HG02885 (cell line): Measurements from ENCODE around the gene SFRP4.
"Not testable (repeated sequence)": the region's sequence is repeated elsewhere in the genome, so short reads cannot be mapped to it uniquely, and the experiment has no call there.

ENCODE experiments used
- ATAC-seq: cut with Tn5 transposase; IDR thresholded peaks from one replicate; pipeline ENCODE4 v1.9.1; 2021; ENCODE audit warnings: mild to moderate bottlenecking; ENCODE audit not compliant: unreplicated experiment, poor library complexity

The SFRP4 gene

DNA sequence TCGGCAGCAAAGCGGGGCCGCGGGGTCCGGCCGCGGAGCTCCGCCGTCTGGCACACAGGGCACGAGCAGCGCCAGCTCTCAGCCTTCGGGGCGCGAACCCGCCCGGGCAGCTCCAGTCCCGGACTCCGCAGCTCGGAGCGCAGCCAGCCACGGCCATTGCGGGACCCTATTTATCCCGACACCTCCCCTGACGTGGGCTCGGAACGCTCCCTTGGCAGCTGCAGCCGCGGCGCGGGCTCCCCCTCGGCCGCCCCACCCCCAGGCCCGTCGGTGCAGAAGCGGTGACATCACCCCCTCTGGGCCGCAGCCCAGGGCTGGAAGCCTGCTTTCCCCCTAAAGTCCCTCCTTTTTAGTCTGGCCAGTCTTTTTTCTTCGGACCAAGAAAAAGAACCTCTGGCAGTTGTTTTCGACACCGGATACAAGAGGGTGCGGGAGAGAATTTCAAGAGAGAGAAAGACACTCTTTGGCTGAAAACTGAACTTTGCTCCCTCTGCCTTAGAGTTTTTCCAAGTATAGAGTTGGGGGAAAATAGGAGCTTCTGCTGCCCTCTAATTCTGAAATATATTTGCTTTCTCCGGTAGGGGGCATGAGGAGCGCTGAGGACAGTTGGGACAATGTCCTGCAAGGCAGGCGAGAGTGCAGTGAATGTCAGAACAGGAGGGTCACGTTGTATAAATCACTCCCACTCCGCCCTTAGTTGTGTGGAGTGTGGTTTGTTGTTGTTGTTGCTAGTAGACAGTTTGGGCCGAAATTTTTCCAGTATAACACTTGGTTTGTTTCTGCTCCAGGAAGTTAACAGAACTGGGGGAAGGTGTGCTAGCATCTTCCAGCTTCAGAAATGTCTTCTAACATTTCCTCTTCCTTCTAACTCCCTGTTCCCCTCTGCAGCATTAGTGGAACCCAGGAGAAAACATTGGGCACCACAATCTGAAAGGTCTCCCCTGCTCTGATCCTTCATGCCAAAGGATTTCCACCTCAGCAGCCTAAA is at the start of gene SFRP4:
TSS of gene SFRP4 (minus strand) at position 145 of the 988 bp plus-strand sequence. CDS start 280 bp downstream, outside the sequence.
- peak; percentile 57 for ATAC-seq

- ATAC-seq, result no peak
Measured at GRCh38 chr7:37964196-37964595, 47.6 kb upstream of the SFRP4 start.

GRCh38 chr7:37961251-37961650 is 44.6 kb upstream of the SFRP4 start:
- no peak for ATAC-seq

- ATAC-seq, result no peak
Measured at GRCh38 chr7:37960483-37960882, 43.9 kb upstream of the SFRP4 start.

- no peak for ATAC-seq
Measured at GRCh38 chr7:37957221-37957970, 40.8 kb upstream of the SFRP4 start.

DNA sequence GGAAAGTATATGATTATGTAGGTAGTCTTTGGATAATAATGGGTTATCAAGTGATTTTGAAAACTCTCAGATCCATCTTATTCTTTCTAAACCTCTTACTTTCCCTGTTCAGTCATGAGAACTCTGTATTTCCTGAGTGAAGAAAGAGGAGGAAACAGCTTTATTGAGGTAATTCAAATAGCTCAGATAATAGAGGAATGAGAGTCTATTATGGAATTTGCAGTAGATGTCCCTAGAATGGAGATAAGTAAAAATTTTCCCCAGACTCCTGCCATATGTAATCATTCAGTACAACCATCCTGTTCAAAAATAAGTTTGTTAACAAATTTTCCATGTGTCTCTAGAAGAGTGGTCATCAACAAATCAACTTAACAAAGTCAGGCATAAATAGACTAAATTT is 40.2 kb upstream of the SFRP4 start:
- no peak for ATAC-seq

- not testable (repeated sequence) for ATAC-seq
Measured at GRCh38 chr7:37954217-37954616, 37.6 kb upstream of the SFRP4 start.

DNA sequence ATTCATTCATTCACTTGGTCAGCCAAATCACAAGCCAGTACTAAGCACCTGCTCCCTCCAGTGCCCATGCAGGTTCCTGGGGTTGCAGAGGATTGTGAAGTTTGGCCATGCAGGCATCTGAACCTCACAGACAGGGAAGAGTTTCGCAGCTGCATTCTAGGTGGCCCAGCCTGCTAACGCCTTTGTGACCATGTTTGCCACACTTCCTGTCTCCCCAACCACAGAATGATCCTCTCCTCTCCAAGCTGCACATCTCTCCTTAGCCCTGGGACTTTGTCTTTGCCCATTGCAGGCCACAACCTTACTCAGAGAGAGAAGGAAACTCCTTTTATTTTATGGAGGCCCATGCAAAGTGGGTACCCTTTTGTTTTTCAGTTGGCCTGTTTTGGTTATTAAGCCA is 35.6 kb upstream of the SFRP4 start:
- no peak for ATAC-seq

- ATAC-seq, result no peak
Measured at GRCh38 chr7:37947941-37948210, 31.3 kb upstream of the SFRP4 start.

GRCh38 chr7:37947138-37947940 is 30.7 kb upstream of the SFRP4 start:
- ATAC-seq, result no peak

DNA sequence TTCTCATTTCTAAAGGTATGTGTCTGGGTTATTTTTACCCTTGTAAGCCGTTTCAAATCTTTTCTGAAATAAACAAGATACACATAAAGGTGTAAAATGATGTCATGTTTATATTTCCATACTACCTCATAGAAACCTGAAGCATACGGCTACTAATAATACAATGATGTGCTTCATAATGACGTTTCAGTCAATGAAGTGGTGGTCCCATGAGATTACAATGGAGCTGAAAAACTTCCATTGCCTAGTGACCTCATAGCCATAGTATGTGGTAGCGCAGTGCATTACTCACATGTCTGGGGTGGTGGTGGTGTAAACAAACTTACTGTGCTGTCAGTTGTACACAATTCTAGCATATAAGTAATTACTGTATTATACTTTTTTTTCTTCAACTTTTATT is 28.7 kb upstream of the SFRP4 start:
- ATAC-seq, result no peak

GRCh38 chr7:37944737-37945054 is 28.1 kb upstream of the SFRP4 start:
- no peak for ATAC-seq

- peak; percentile 36 for ATAC-seq
Measured at GRCh38 chr7:37943905-37944736, 27.5 kb upstream of the SFRP4 start.

DNA sequence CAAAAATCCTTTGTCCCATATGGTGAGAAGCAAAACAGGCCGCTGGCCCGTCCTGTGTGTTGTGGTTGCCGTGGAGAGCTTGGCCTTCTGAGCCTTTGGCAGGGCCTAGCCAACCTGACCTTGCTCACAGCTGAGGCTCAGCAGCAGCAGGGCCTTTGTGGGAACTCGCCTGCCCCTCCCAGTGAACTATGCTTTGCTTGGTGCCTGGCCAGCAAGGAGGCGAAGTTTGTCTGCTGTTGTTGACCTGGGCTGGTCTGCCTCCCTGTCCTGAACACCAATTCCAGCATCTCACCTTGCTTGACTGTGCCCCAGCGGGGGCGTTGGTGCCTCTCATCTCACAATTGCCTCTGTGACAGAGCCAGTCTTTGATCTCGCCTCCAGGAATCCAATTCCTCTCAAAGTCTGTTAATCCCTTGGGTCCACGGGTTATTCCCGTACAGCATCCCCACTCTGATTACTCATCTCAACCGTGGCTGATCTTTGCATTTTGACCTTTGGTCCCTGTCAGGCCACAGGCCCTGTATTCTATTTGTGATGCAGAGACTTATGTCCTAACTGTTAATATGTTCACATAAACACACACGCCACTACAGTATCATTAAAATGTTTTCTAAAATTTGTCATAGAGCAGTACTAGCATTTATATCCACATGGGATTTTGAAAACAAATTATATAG is 26.5 kb upstream of the SFRP4 start:
- no peak for ATAC-seq

GRCh38 chr7:37933018-37933566 is 16.5 kb upstream of the SFRP4 start:
- no peak for ATAC-seq

GRCh38 chr7:37932543-37932942 is 15.9 kb upstream of the SFRP4 start:
- no peak for ATAC-seq

- ATAC-seq, result no peak
Measured at GRCh38 chr7:37930226-37930948, 13.8 kb upstream of the SFRP4 start.

GRCh38 chr7:37928878-37929277 is 12.3 kb upstream of the SFRP4 start:
- no peak for ATAC-seq
